Astrocyte (in vitro differentiated cells and primary cell): ENCODE results near the gene MYL6.

Source experiments
- CTCF ChIP-seq: IDR thresholded peaks from 2 replicates; pipeline ENCODE4 v1.5.1; 2011; ENCODE audit warnings: low read depth, mild to moderate bottlenecking, inconsistent platforms, low read length, moderate library complexity; ENCODE audit not compliant: insufficient read depth
- EZH2 ChIP-seq: IDR thresholded peaks from 2 replicates; pipeline ENCODE4 v1.6.1; 2012; ENCODE audit warnings: mild to moderate bottlenecking, low read length, inconsistent platforms; ENCODE audit not compliant: insufficient read depth

- TF ChIP-seq CTCF (no peak), EZH2 (no peak)
These were observed 5.1 kb upstream of the MYL6 start for GRCh38 chr12:56152756-56153677.
